ENCODE measurements around the gene MGME1.
"Not testable (repeated sequence)": the region's sequence is repeated elsewhere in the genome, so short reads cannot be mapped to it uniquely, and the experiment has no call there.

MGME1 gene

GRCh38 chr20:17960400-17960885 lies 8.4 kb upstream of the MGME1 start:
- not testable (repeated sequence) for DNase-seq

DNA sequence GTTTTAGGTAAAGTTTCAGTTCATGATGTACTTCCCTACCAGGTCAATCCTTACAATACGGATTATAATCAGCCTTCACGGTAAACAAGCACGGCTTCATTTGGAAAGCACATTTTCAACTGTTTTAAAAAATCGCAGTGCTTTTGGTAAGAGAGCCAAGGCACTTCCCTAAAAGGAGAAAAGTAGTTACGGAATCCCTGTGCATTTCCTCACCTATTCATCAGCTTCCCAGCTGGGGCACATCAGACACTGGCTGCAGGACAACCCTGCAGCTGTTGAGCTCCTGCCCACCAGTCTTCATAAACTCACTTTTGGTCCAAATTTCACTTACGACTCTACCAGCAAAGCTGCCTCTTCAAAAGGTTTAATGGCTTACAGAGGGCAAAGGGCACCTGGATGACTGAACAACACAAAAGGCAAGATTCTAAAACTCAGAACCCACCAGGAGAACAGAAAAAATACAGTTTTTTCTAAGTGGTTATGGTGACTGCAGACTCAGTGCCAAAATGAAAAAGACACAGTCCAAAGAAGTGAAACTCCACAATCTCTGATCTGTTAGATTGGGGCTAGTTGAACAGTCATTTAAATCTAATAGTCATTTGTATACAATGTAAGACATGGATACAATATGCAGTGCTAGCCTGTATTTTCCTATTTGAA lies 7.8 kb upstream of the MGME1 start:
- no peak for DNase-seq

- DNase-seq: no peak
Observed at GRCh38 chr20:17961587-17961940, 7.3 kb upstream of the MGME1 start.

- no peak for DNase-seq
Observed at GRCh38 chr20:17963114-17963897, 5.5 kb upstream of the MGME1 start.

GRCh38 chr20:17964073-17964472 lies 4.7 kb upstream of the MGME1 start:
- no peak for DNase-seq

DNA sequence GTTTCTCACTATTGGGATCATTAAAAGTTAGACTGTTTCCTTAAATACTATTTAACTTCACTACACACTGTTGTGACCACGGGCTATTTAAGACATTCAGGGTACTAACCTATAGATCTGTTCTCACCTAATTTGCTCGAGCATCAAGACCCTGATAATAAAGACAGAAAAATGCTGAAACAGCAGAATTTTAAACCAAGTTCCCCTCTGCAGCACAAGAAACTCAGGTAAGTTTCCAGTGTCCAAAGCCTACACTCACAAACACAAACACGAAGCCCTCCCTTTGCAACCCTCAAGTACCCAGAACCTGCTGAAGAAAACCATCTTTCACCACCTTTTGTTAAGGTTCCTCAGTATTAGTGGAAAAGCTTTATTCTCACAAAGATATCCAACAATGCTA lies 4.2 kb upstream of the MGME1 start:
- no peak for DNase-seq

GRCh38 chr20:17965042-17965697 lies 3.6 kb upstream of the MGME1 start:
- DNase-seq: no peak

DNA sequence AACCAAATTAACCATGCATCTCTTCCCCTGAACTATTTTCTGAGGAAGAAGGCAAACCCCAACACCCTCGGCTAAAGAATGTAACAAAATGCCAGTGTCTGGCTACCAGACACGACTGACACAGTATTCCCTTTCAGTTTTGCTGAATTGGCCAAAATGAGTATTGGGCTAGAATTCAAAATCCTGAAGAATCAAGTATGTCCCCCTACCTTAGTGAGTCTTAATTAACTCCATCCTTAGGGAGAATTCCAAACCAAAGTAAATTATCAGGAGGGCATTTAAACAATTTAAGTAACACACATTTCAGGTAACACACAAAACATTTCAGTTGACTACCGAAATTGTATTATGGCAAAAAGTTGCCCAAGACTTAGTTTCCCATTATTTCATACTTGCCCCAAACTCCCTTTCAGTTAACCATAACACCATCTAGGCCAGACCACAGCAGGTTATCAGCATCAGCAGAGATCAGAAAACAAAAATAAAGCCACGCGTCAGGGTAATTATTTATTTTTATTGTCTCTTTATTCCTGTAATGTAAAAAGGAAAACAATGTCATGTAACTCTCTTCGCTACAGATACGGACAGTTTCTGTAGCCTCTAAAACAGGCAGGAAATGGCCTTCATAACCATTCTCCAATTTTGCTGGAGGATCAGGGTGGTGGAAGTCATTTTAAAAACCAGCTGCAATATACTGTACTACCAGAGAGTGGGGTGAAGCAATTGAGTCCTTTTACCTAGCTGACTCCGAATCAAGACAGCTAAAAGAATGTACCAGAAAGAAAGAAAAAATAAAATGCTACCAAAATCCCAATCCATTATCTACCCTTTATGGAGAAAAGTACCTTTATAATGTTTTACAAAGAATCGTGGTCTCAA lies 2.1 kb upstream of the MGME1 start:
- no peak for DNase-seq

DNA sequence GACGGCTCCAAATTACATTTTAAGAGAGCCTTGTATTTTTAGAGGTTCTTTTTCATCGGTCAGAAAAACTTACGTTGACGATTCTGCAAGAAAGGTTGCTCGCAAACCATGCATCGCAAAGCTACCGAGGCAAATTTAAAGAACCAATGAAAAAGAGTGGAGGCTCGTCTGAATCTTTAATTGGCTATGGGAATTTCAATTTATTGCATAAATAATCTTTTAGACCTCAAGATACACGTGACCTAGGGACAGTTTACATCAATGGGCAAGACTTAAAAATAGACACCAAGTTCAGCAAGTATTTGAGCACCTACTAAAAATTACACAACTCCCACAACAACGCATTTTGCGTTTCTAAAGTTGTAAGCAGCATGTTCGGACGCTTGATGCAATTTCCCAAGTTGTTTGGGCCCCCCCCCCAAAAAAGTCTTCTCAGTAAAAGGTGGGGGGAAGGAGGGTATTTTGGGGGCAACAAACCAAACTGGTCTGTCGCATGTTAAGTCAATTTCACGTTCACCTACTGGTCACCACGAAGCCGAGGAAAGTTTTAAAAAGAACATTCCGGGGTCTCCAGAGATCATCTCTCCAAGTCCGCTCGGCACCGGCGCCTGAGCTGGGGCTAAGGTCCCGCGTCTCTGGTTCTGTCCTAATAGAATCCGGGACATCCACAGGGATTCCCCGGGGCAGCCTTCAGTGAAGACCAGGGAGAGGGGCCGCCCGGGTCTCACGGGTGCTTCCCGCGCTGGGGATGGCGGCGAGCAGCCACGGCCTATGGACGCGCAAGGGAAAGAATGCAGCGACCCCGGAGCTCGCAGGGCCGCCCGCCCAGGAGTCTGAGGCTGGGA lies 1.1 kb upstream of the MGME1 start:
- DNase-seq: no peak

GRCh38 chr20:17969278-17969883 lies 563 bp downstream of the MGME1 start:
- DNase-seq: no peak

DNA sequence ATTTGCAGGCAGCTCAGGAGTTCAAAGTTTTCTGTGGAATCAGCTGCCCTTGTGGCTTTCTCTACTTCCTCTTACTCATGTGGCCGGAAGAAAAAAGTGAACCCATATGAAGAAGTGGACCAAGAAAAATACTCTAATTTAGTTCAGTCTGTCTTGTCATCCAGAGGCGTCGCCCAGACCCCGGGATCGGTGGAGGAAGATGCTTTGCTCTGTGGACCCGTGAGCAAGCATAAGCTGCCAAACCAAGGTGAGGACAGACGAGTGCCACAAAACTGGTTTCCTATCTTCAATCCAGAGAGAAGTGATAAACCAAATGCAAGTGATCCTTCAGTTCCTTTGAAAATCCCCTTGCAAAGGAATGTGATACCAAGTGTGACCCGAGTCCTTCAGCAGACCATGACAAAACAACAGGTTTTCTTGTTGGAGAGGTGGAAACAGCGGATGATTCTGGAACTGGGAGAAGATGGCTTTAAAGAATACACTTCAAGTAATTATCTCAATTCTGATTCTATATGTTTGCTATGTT lies 1.1 kb downstream of the MGME1 start:
- no peak for DNase-seq

DNA sequence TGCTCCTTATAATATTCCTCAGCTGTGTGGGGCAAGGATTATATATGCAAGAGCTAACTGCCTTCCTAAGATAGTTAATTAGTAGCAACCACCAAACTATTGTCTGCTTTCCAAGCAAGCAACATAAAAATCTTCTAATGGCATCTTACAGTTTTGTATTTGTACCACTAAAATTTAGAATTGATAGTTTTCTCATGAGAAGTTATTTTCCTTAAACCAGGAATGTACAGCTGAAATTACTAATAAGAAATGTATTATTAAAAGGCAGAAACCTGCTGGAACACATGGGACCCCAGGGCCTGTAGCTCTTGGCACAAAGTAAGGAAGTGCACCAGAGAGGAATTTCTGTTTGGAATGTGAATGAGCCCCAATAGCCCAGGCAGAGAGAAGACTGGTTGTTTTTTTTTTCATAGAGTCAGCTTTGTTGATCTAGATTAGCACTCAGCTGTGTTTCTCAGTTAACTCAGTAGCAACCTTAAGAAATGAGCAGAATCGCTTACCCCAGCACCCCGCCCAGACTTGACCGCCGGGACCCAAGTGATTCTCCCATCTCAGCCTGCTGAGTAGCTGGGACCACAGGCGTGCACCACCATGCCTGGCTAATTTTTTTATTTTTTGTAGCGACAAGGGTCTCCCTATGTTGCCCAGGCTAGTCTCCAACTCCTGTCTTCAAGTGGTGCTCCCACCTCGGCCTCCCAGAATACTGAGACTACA lies 2.6 kb downstream of the MGME1 start:
- DNase-seq: no peak

GRCh38 chr20:17972121-17972520 lies 3.3 kb downstream of the MGME1 start:
- no peak for DNase-seq

GRCh38 chr20:17976305-17976704 lies 7.5 kb downstream of the MGME1 start:
- no peak for DNase-seq

GRCh38 chr20:17985388-17986018 lies 16.7 kb downstream of the MGME1 start:
- no peak for DNase-seq

- no peak for DNase-seq
Observed at GRCh38 chr20:17987988-17988387, 19.2 kb downstream of the MGME1 start.

DNA sequence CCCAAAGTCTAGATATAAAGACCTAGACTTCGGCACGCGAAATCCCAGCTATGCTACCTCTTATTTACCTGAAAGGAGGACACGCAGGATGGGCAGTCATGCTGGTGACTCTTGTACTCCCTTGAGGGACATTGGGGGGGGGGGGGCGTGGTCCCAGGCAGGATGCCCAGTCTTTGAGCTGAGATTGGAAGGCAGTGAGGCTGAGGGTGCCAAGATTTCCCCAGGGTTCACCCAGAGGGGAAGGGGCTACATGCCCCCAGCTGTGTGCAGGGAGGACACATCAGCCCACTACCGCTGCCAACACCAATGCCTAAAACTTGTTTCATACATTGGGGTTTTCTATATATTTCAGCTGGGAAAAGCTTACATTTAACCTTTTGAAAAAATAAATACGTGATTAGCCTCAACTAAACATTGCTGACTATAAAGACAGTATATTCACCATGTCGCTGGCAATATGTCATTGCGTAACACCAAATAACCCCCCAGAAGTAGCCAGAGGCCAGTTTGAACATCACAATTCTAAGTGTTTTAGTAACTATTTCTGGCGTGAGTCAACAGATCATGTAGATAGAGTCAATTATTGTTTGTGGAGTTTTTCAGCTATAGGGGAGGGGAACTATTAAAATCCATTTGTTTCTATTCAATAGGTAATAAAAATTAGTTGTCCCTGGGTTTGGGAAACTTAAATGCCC lies 21.6 kb downstream of the MGME1 start:
- no peak for DNase-seq

DNA sequence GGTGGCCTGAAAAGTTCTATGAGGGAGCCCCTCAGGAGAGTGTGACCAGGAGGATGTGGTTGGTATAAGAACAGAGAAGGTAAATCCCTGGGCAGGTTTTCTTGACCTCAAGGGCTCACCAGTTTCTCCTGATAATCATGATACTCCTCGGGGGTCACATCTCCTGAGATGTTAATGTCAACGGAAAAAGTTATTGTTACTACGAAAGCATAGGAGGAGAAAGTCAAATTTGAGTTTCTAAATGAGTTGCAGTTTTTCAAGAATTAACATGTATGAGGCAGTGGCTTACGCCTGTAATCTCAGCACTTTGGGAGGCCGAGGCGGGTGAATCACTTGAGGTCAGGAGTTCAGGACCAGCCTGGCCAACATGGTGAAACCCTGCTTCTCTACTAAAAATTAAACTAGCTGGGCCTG lies 23.4 kb downstream of the MGME1 start:
- no peak for DNase-seq

DNA sequence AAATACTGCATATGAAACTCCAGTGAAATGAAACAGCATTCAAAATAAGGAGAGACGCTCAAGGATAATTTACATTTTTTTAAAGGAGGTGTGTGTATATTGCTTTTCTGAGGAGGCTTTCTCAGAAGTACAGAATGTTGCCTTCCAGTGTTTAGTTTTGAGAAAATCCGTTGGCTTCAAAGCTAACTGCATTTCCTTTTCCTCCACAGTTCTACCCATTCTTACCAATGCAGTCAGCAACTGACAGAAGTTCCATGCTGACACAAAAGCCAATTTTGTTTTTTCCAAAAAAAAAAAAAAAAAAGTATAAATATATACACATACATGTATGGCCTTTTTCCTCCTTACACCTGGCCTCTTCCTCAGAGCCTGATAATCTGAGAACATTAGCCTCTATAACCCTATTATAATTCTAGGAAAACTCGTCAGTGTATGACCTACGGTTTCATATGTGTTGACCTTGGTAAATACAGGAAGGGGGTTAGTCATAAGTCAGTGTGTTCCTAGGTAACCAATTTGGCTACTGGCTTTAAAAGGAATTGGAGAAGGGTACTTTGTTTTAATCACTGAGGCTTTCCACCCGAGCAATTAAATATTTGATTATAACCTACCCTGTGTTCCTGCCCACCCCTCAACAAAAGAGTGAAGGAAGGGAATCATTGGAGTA lies 24.2 kb downstream of the MGME1 start:
- no peak for DNase-seq
